Astrocyte (in vitro differentiated cells and primary cell): ENCODE measurements around the gene KIF25. TPM values are rescaled to one million over a fixed set of nuclear protein-coding genes. Genes with fewer than 3 reads are reported as not detected.
A peak's percentile ranks its signal among the peaks of the same experiment; 100 is the strongest.

Experiments used
- DNase-seq: peaks from one replicate; pipeline ENCODE4 v3.0.0-alpha.2; 2010; ENCODE audit warnings: low read depth
- FAIRE-seq: peaks from 2 replicates; lab custom pipeline; 2011; peaks lifted over from hg19 to GRCh38; lab: Jason Lieb, UNC
- H2AFZ ChIP-seq: 2 replicates; pipeline ENCODE4 v1.6.0; 2012; ENCODE audit warnings: low read depth, low read length, inconsistent platforms
- H3K27ac ChIP-seq: 2 replicates; pipeline ENCODE4 v1.5.1; 2011; ENCODE audit warnings: low read depth, low read length, inconsistent platforms
- H3K27me3 ChIP-seq: 2 replicates; pipeline ENCODE4 v1.6.0; 2011; ENCODE audit warnings: low read length, inconsistent platforms; ENCODE audit not compliant: insufficient read depth
- H3K36me3 ChIP-seq: 2 replicates; pipeline ENCODE4 v1.5.1; 2011; ENCODE audit warnings: low read length, inconsistent platforms; ENCODE audit not compliant: insufficient read depth
- H3K4me1 ChIP-seq: 2 replicates; pipeline ENCODE4 v1.5.1; 2011; ENCODE audit warnings: low read length, inconsistent platforms; ENCODE audit not compliant: insufficient read depth
- H3K4me2 ChIP-seq: 2 replicates; pipeline ENCODE4 v1.6.0; 2012; ENCODE audit warnings: low read length, inconsistent platforms
- H3K4me3 ChIP-seq: 2 replicates; pipeline ENCODE4 v1.5.1; 2011; ENCODE audit warnings: low read depth, mild to moderate bottlenecking, low read length, inconsistent platforms; ENCODE audit not compliant: insufficient read depth
- H3K79me2 ChIP-seq: 2 replicates; pipeline ENCODE4 v1.6.0; 2012; ENCODE audit warnings: mild to moderate bottlenecking, low read length, inconsistent platforms; ENCODE audit not compliant: insufficient read depth
- H3K9ac ChIP-seq: 2 replicates; pipeline ENCODE4 v1.6.0; 2012; ENCODE audit warnings: mild to moderate bottlenecking, low read length, inconsistent platforms
- H3K9me3 ChIP-seq: 2 replicates; pipeline ENCODE4 v1.5.1; 2012; ENCODE audit warnings: low read depth, mild to moderate bottlenecking, low read length, inconsistent platforms; ENCODE audit not compliant: insufficient read depth
- H4K20me1 ChIP-seq: 2 replicates; pipeline ENCODE4 v1.6.0; 2012; ENCODE audit warnings: low read length, inconsistent platforms; ENCODE audit not compliant: insufficient read depth
- H3K27ac Mint-ChIP-seq: one replicate; pipeline ENCODE4 v1.8.0; 2021; ENCODE audit warnings: mild to moderate bottlenecking, mixed read lengths; ENCODE audit not compliant: unreplicated experiment
- H3K27me3 Mint-ChIP-seq: one replicate; pipeline ENCODE4 v1.8.0; 2021; ENCODE audit warnings: low read depth, mixed read lengths; ENCODE audit not compliant: unreplicated experiment
- H3K36me3 Mint-ChIP-seq: one replicate; pipeline ENCODE4 v1.8.0; 2021; ENCODE audit warnings: low read depth, mixed read lengths; ENCODE audit not compliant: unreplicated experiment
- H3K4me1 Mint-ChIP-seq: one replicate; pipeline ENCODE4 v1.8.0; 2021; ENCODE audit warnings: low read depth, mixed read lengths; ENCODE audit not compliant: unreplicated experiment
- H3K4me3 Mint-ChIP-seq: one replicate; pipeline ENCODE4 v1.8.0; 2021; ENCODE audit warnings: mild to moderate bottlenecking, moderate library complexity, mixed read lengths; ENCODE audit not compliant: unreplicated experiment
- H3K9me3 Mint-ChIP-seq: one replicate; pipeline ENCODE4 v1.8.0; 2021; ENCODE audit warnings: mild to moderate bottlenecking, mixed read lengths; ENCODE audit not compliant: unreplicated experiment
- EZH2 ChIP-seq: IDR thresholded peaks from 2 replicates; pipeline ENCODE4 v1.6.1; 2012; ENCODE audit warnings: mild to moderate bottlenecking, low read length, inconsistent platforms; ENCODE audit not compliant: insufficient read depth
- total RNA-seq: library from RNA; stranded (reverse); gene quantifications from 2 replicates; pipeline ENCODE4 v1.2.1, GENCODE V29; 2021
- TF ChIP-seq, protein P1 (sequence below): IDR thresholded peaks from 2 replicates; pipeline ENCODE4 v1.5.1; 2011; ENCODE audit warnings: low read depth, mild to moderate bottlenecking, inconsistent platforms, low read length, moderate library complexity; ENCODE audit not compliant: insufficient read depth

Gene KIF25
- total RNA-seq, 1 donor from 2014 or later: not detected

DNA sequence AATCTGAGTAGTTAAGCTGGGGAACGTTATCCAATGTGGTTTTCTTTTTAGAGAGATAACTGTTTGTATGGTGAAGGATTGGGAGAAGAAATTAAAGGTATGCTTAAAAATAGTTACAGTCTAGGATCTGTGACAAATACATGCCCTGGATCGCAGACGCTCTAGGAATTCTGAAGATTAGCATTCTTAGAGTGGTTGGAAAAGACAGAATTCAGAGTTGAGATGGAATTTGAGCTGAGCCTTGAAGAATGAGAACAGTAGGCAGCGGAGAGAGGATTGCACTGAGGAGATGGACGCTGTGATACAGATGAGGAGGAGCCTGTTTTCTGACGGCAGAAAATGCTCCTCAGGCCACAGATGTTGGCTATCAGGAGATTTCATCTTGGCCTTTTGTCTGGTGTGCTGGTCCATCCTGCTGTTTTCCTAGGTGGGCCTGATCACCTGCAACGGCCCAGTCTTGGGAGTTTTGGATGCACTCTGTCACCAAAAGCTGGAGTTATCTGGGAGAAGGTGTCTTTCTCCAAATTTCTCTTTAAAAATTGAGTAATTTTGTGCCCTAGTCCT lies 48.3 kb upstream of the KIF25 start:
- H3K36me3 ChIP-seq: peaks cover 22% of the 10 kb centered on the region
- no peak overlapping the region for H2AFZ ChIP-seq
- no peak overlapping the region for H3K27ac ChIP-seq
- Mint-ChIP-seq H3K27me3 (no peaks in the 10 kb centered on the region), H3K36me3 (peaks cover 18% of the 10 kb centered on the region), H3K4me3 (no peak overlapping the region), H3K9me3 (no peaks in the 10 kb centered on the region), H3K27ac (peak overlapping the region; percentile 83), H3K4me1 (peaks cover 30% of the 10 kb centered on the region)
- TF ChIP-seq, protein P1, sequence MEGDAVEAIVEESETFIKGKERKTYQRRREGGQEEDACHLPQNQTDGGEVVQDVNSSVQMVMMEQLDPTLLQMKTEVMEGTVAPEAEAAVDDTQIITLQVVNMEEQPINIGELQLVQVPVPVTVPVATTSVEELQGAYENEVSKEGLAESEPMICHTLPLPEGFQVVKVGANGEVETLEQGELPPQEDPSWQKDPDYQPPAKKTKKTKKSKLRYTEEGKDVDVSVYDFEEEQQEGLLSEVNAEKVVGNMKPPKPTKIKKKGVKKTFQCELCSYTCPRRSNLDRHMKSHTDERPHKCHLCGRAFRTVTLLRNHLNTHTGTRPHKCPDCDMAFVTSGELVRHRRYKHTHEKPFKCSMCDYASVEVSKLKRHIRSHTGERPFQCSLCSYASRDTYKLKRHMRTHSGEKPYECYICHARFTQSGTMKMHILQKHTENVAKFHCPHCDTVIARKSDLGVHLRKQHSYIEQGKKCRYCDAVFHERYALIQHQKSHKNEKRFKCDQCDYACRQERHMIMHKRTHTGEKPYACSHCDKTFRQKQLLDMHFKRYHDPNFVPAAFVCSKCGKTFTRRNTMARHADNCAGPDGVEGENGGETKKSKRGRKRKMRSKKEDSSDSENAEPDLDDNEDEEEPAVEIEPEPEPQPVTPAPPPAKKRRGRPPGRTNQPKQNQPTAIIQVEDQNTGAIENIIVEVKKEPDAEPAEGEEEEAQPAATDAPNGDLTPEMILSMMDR: no peak
- DNase-seq: peak; percentile 25
- no peak overlapping the region for H3K4me3 ChIP-seq
- no peak overlapping the region for H3K4me2 ChIP-seq
- no peaks in the 10 kb centered on the region for H3K9me3 ChIP-seq
- H3K27me3 ChIP-seq: no peaks in the 10 kb centered on the region
- H4K20me1 ChIP-seq: no peaks in the 10 kb centered on the region
- no peak overlapping the region for H3K9ac ChIP-seq
- FAIRE-seq: no peak
- no peaks in the 10 kb centered on the region for H3K79me2 ChIP-seq
- peaks cover 2% of the 10 kb centered on the region for H3K4me1 ChIP-seq

DNA sequence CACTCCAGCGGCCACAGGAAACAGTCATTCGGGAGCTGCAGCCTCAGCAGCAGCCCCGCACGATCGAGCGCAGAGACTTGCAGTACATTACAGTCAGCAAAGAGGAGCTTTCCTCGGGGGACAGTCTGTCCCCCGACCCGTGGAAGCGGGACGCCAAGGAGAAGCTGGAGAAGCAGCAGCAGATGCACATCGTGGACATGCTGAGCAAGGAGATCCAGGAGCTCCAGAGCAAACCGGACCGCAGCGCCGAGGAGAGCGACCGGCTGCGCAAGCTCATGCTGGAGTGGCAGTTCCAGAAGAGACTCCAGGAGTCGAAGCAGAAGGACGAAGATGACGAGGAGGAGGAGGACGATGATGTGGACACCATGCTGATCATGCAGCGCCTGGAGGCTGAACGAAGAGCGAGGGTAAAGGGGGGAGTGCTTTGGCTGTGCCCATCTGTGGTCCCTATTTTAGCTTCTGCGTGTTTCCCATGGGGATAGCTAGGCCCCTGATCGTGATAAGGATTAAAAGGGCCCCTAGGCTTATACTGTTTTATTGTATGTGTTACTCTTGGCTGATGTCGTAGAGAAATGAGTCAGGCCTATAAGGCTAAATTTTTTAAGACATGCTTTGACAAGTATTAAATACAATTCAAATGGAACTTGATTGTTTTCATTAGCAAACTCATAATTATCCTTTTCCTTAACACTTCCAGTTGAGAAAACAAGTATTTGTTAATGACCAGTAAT lies 45.5 kb upstream of the KIF25 start:
- FAIRE-seq: no peak
- Histone ChIP-seq H2AFZ (no peak overlapping the region), H3K9me3 (no peaks in the 10 kb centered on the region), H3K27me3 (no peaks in the 10 kb centered on the region), H4K20me1 (peaks cover 3% of the 10 kb centered on the region), H3K4me2 (no peak overlapping the region), H3K9ac (no peak overlapping the region), H3K27ac (no peak overlapping the region), H3K36me3 (peaks cover 16% of the 10 kb centered on the region), H3K79me2 (no peaks in the 10 kb centered on the region), H3K4me3 (no peak overlapping the region), H3K4me1 (peaks cover 4% of the 10 kb centered on the region)
- H3K9me3 Mint-ChIP-seq: no peaks in the 10 kb centered on the region
- peak overlapping the region; percentile 75 for H3K27ac Mint-ChIP-seq
- DNase-seq: no peak
- no peak for TF ChIP-seq EZH2
- TF ChIP-seq, protein P1: no peak
- peaks cover 32% of the 10 kb centered on the region for H3K4me1 Mint-ChIP-seq
- peaks cover 18% of the 10 kb centered on the region for H3K36me3 Mint-ChIP-seq
- no peak overlapping the region for H3K4me3 Mint-ChIP-seq
- H3K27me3 Mint-ChIP-seq: no peaks in the 10 kb centered on the region

DNA sequence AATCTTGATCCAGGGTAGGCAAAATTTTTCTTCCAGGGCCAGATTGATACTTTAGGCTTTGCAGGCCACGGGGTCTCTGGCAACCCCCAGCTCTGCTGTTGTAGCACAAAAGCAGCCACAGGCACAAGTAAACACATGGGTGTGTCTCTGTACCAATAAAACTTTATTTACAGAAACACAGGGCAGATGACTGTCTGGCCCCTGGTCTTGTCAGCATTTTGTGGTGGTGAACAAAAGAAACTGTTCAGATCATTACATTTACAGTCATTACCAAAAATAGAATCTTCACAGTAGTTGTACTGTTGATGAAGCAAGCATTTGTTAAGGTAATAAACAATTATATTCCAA lies 45.0 kb upstream of the KIF25 start:
- Mint-ChIP-seq H3K4me3 (no peak overlapping the region), H3K36me3 (peaks cover 20% of the 10 kb centered on the region), H3K4me1 (peaks cover 37% of the 10 kb centered on the region), H3K27me3 (no peaks in the 10 kb centered on the region), H3K9me3 (no peaks in the 10 kb centered on the region), H3K27ac (no peak overlapping the region)
- no peaks in the 10 kb centered on the region for H3K9me3 ChIP-seq
- H3K79me2 ChIP-seq: no peaks in the 10 kb centered on the region
- DNase-seq: no peak
- H3K4me1 ChIP-seq: peaks cover 9% of the 10 kb centered on the region
- no peak for TF ChIP-seq EZH2
- TF ChIP-seq, protein P1: no peak
- H3K4me2 ChIP-seq: no peak overlapping the region
- peaks cover 16% of the 10 kb centered on the region for H3K36me3 ChIP-seq
- H2AFZ ChIP-seq: no peak overlapping the region
- H3K9ac ChIP-seq: no peak overlapping the region
- no peak overlapping the region for H3K4me3 ChIP-seq
- H3K27me3 ChIP-seq: no peaks in the 10 kb centered on the region
- H3K27ac ChIP-seq: no peak overlapping the region
- FAIRE-seq: no peak
- H4K20me1 ChIP-seq: peaks cover 7% of the 10 kb centered on the region
